ENCODE results near the gene AP1S1. TPM values are rescaled to one million over a fixed set of nuclear protein-coding genes. Genes with fewer than 3 reads are reported as not detected.
A peak's percentile ranks its signal among the peaks of the same experiment; 100 is the strongest.

Gene AP1S1
- total RNA-seq, 4 donors from 2014 or later, result 28.5 to 66.5 (median 50.0) TPM

DNA sequence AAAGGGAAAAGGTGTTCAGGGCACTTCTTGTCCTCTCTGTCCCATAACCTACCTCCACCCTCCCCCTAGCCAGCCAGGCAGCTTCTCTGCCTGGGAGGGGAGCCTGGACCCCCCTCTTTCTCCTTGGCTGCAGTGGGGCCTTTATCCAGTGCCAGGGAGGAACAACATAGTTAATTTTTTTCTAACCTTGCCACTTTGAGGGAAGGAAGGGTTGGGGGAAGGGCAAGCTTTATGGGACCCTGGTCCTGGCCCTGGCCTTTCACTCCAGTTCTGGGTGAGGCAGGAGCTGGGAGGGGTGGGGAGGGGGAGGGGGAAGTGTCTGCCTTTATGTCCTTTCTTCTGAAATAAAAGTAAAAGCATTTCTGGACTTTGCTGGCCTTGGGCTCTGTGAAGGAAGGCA is 6.6 kb downstream of the AP1S1 start:
- TF ChIP-seq EP300 (IDR thresholded peaks at IDR 0.05) (no peak), POLR2AphosphoS5 (IDR thresholded peaks at IDR 0.05) (no peak), POLR2A (IDR thresholded peaks at IDR 0.05) (no peak)
- TF ChIP-seq, protein P1, sequence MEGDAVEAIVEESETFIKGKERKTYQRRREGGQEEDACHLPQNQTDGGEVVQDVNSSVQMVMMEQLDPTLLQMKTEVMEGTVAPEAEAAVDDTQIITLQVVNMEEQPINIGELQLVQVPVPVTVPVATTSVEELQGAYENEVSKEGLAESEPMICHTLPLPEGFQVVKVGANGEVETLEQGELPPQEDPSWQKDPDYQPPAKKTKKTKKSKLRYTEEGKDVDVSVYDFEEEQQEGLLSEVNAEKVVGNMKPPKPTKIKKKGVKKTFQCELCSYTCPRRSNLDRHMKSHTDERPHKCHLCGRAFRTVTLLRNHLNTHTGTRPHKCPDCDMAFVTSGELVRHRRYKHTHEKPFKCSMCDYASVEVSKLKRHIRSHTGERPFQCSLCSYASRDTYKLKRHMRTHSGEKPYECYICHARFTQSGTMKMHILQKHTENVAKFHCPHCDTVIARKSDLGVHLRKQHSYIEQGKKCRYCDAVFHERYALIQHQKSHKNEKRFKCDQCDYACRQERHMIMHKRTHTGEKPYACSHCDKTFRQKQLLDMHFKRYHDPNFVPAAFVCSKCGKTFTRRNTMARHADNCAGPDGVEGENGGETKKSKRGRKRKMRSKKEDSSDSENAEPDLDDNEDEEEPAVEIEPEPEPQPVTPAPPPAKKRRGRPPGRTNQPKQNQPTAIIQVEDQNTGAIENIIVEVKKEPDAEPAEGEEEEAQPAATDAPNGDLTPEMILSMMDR (IDR thresholded peaks at IDR 0.05), result no peak
- no peak overlapping the region for H3K4me3 ChIP-seq
- H3K27me3 ChIP-seq, result peaks cover 41% of the 10 kb centered on the region
- no peak overlapping the region for H3K27ac ChIP-seq
- H3K9me3 ChIP-seq, result no peaks in the 10 kb centered on the region
- H3K36me3 ChIP-seq, result peaks cover 40% of the 10 kb centered on the region
- DNase-seq (ENCODE audit: low spot score in 2 of 2), result no peak
- H3K4me1 ChIP-seq, result peaks cover 39% of the 10 kb centered on the region

- 81% methylated on average over 17 of the region's 17 CpGs for WGBS
- H3K27ac ChIP-seq, result no peak overlapping the region
- peak overlapping the region; percentile 47 for H3K4me3 ChIP-seq
- no peaks in the 10 kb centered on the region for H3K9me3 ChIP-seq
- H3K36me3 ChIP-seq, result peaks cover 40% of the 10 kb centered on the region
- DNase-seq (ENCODE audit: low spot score in 2 of 2), result no peak
- TF ChIP-seq EP300 (IDR thresholded peaks at IDR 0.05), result no peak
- no peak for TF ChIP-seq POLR2A (IDR thresholded peaks at IDR 0.05)
- TF ChIP-seq, protein P1 (IDR thresholded peaks at IDR 0.05), result no peak
- TF ChIP-seq POLR2AphosphoS5 (IDR thresholded peaks at IDR 0.05), result no peak
- H3K27me3 ChIP-seq, result peaks cover 51% of the 10 kb centered on the region
- H3K4me1 ChIP-seq, result peaks cover 45% of the 10 kb centered on the region
These were observed 7.6 kb downstream of the AP1S1 start for GRCh38 chr7:101161692-101162471.

DNA sequence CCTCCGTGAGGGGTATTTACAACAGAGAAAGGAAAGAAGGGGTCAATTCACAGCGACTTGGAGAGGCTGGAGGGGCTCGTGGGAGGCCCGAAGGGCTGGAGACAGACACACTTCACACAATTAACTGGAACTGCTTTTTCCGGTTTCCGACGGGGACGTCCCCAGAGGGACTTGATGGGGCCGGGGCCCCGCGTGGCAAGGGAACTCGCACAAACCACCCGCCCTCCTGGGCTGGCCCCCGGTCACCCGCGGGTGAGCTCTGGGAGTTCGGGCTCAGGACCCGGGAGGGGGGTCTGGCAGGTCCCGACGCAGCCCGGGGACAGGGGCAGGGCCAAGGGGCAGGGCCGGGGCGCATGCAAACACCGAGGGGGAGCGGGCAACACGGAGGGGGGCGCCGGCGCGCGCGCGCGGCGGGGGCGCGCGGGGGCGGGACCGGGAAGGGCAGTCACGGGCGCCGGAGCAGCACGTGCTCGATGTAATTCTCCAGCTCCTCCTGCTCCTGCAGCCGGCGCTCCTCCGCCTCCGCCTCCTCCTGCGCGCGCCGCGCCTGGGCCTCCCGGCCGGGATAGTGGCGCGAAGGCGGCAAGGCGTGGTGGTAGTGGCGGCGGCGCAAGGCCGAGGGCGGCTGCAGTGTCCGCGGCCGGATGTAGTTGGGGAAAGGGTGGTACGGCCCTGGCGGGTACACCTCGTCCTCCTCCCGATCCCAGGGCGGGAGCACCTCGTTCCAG is 8.4 kb downstream of the AP1S1 start:
- no peak overlapping the region for H3K27ac ChIP-seq
- no peak for DNase-seq (ENCODE audit: low spot score in 2 of 2)
- H3K27me3 ChIP-seq, result peaks cover 59% of the 10 kb centered on the region
- peaks cover 32% of the 10 kb centered on the region for H3K36me3 ChIP-seq
- no peaks in the 10 kb centered on the region for H3K9me3 ChIP-seq
- peaks cover 45% of the 10 kb centered on the region for H3K4me1 ChIP-seq
- peak overlapping the region; percentile 47 for H3K4me3 ChIP-seq
- 8% methylated on average over 11 of the region's 74 CpGs for WGBS
- TF ChIP-seq POLR2AphosphoS5 (IDR thresholded peaks at IDR 0.05), result no peak
- no peak for TF ChIP-seq POLR2A (IDR thresholded peaks at IDR 0.05)

GRCh38 chr7:101163279-101164070 is 9.2 kb downstream of the AP1S1 start:
- Histone ChIP-seq H3K4me1 (peaks cover 45% of the 10 kb centered on the region), H3K36me3 (peaks cover 24% of the 10 kb centered on the region), H3K9me3 (no peaks in the 10 kb centered on the region), H3K4me3 (peak overlapping the region; percentile 47), H3K27ac (no peak overlapping the region), H3K27me3 (peaks cover 67% of the 10 kb centered on the region)
- WGBS, result 2% methylated on average over 48 of the region's 92 CpGs
- no peak for DNase-seq (ENCODE audit: low spot score in 2 of 2)
- TF ChIP-seq, protein P1 (IDR thresholded peaks at IDR 0.05), result no peak
- TF ChIP-seq POLR2AphosphoS5 (IDR thresholded peaks at IDR 0.05) (no peak), EP300 (IDR thresholded peaks at IDR 0.05) (no peak), POLR2A (IDR thresholded peaks at IDR 0.05) (no peak)

DNA sequence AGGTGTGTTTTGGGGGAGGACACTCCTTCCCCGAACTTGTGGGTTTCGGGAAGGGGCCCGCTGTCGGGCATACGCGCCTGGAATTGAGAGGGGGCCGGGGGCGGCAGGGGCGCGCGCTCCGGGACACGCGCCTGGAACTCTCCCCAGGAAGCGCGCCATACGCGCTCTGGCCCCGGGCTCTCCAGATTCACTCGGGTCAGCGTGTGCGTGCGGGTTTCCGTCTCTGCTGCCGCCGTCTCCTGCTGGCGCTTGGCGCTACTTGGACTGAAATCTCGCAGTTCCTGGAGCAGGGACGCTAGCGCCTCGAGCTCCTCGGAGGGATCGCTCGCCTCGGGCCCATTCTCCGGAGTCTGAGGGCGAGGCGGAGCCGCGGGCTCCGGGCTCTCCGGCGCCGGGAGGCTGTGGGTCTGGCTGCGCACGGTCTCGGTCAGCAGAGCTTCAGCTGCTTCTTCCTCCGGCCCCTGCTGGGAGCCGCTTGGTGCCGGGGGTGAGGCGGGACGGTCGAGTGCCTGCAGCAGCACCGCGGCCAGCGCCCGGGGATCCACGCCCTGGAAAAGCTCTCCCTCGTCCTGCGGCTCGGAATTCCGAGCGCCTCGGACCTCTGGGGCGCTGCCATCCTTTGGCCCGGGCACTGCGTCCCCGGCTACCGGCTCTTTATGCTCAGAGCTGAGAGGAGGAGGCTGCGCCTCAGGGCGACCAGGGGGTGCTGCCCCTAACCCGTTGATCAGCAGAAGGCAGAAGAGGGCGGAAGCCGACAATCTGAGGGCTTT is 10.0 kb downstream of the AP1S1 start:
- TF ChIP-seq, protein P1 (IDR thresholded peaks at IDR 0.05), result no peak
- TF ChIP-seq POLR2AphosphoS5 (IDR thresholded peaks at IDR 0.05), result no peak
- TF ChIP-seq POLR2A (IDR thresholded peaks at IDR 0.05), result no peak
- no peak for TF ChIP-seq EP300 (IDR thresholded peaks at IDR 0.05)
- 2% methylated on average over 31 of the region's 75 CpGs for WGBS
- Histone ChIP-seq H3K36me3 (peaks cover 16% of the 10 kb centered on the region), H3K4me3 (peak overlapping the region; percentile 47), H3K4me1 (peaks cover 46% of the 10 kb centered on the region), H3K9me3 (no peaks in the 10 kb centered on the region), H3K27ac (no peak overlapping the region), H3K27me3 (peaks cover 75% of the 10 kb centered on the region)
- DNase-seq (ENCODE audit: low spot score in 2 of 2), result no peak

Data from suprapubic skin (tissue), 4 donors.